ENCODE data around the gene RFC5. TPM values are rescaled to one million over a fixed set of nuclear protein-coding genes. Genes with fewer than 3 reads are reported as not detected.

Gene RFC5
- total and polyA plus RNA-seq, 10 donors: 6.6 to 18.4 (median 11.4) TPM

GRCh38 chr12:118010903-118011302, 5.6 kb upstream of the RFC5 start:
- DNase-seq: no peak

GRCh38 chr12:118011377-118011776, 5.1 kb upstream of the RFC5 start:
- no peak overlapping the region for H3K4me3 ChIP-seq
- no peaks in the 10 kb centered on the region for H3K9me3 ChIP-seq
- H3K27ac ChIP-seq: no peak overlapping the region
- H3K4me1 ChIP-seq: peaks cover 0 to 8% (median 7%) of the 10 kb centered on the region in 6 donors
- no peak for TF ChIP-seq CTCF (IDR thresholded peaks at IDR 0.05 in 8 of 11, conservative IDR thresholded peaks at IDR 0.05 in 3 of 11)
- no peak for TF ChIP-seq POLR2A (IDR thresholded peaks at IDR 0.05)
- TF ChIP-seq POLR2AphosphoS5 (IDR thresholded peaks at IDR 0.05): no peak
- intact Hi-C loops (cut with DNase I; ENCODE audit: low total_unique reads): no loop called here
- peaks cover 0 to 2% (median 0%) of the 10 kb centered on the region in 7 donors for H3K27me3 ChIP-seq (replicated peaks in 1 of 7)
- 96 to 100% (median 99%) methylated on average over 3 of the region's 3 CpGs for WGBS, 5 donors
- no peaks in the 10 kb centered on the region for H3K36me3 ChIP-seq
- DNase-seq: no peak

More at GRCh38 chr12:118010903-118011302, 5.6 kb upstream of the RFC5 start:
- Histone ChIP-seq H3K27ac (no peak overlapping the region), H3K9me3 (no peaks in the 10 kb centered on the region), H3K27me3 (replicated peaks in 1 of 7) (peaks cover 0 to 6% (median 0%) of the 10 kb centered on the region in 7 donors), H3K4me1 (peaks cover 0 to 3% (median 3%) of the 10 kb centered on the region in 6 donors), H3K4me3 (no peak overlapping the region), H3K36me3 (no peaks in the 10 kb centered on the region)
- intact Hi-C loops (cut with DNase I; ENCODE audit: low total_unique reads): no loop called here
- TF ChIP-seq CTCF (IDR thresholded peaks at IDR 0.05 in 8 of 11, conservative IDR thresholded peaks at IDR 0.05 in 3 of 11) (no peak), POLR2AphosphoS5 (IDR thresholded peaks at IDR 0.05) (no peak), POLR2A (IDR thresholded peaks at IDR 0.05) (no peak)
- WGBS, 5 donors: 95 to 99% (median 97%) methylated on average over 3 of the region's 3 CpGs

GRCh38 chr12:118011961-118012360, 4.5 kb upstream of the RFC5 start:
- Histone ChIP-seq H3K27ac (no peak overlapping the region), H3K36me3 (no peaks in the 10 kb centered on the region), H3K4me1 (peaks cover 0 to 14% (median 10%) of the 10 kb centered on the region in 6 donors), H3K4me3 (no peak overlapping the region), H3K27me3 (replicated peaks in 1 of 7) (no peaks in the 10 kb centered on the region), H3K9me3 (no peaks in the 10 kb centered on the region)
- intact Hi-C loops (cut with DNase I; ENCODE audit: low total_unique reads): no loop called here
- no peak for DNase-seq
- TF ChIP-seq POLR2A (IDR thresholded peaks at IDR 0.05) (no peak), CTCF (IDR thresholded peaks at IDR 0.05 in 8 of 11, conservative IDR thresholded peaks at IDR 0.05 in 3 of 11) (no peak), POLR2AphosphoS5 (IDR thresholded peaks at IDR 0.05) (no peak)
- WGBS, 5 donors: 74 to 95% (median 90%) methylated on average over 3 of the region's 3 CpGs

- WGBS, 5 donors: 84 to 92% (median 89%) methylated on average over 3 of the region's 3 CpGs
- no peak for TF ChIP-seq POLR2A (IDR thresholded peaks at IDR 0.05)
- TF ChIP-seq CTCF (IDR thresholded peaks at IDR 0.05 in 8 of 11, conservative IDR thresholded peaks at IDR 0.05 in 3 of 11): no peak
- TF ChIP-seq POLR2AphosphoS5 (IDR thresholded peaks at IDR 0.05): no peak
- Histone ChIP-seq H3K4me3 (no peak overlapping the region), H3K4me1 (peaks cover 0 to 27% (median 21%) of the 10 kb centered on the region in 6 donors), H3K36me3 (peaks cover 0 to under 1% (median 0%) of the 10 kb centered on the region in 6 donors), H3K27ac (no peak overlapping the region), H3K9me3 (no peaks in the 10 kb centered on the region), H3K27me3 (replicated peaks in 1 of 7) (no peaks in the 10 kb centered on the region)
- intact Hi-C loops (cut with DNase I; ENCODE audit: low total_unique reads): no loop called here
- no peak for DNase-seq
These were observed 3.2 kb upstream of the RFC5 start for GRCh38 chr12:118013283-118013682.

Data from spleen (tissue), 11 donors.